ENCODE results near the gene SLC6A18.

Gene SLC6A18

DNA sequence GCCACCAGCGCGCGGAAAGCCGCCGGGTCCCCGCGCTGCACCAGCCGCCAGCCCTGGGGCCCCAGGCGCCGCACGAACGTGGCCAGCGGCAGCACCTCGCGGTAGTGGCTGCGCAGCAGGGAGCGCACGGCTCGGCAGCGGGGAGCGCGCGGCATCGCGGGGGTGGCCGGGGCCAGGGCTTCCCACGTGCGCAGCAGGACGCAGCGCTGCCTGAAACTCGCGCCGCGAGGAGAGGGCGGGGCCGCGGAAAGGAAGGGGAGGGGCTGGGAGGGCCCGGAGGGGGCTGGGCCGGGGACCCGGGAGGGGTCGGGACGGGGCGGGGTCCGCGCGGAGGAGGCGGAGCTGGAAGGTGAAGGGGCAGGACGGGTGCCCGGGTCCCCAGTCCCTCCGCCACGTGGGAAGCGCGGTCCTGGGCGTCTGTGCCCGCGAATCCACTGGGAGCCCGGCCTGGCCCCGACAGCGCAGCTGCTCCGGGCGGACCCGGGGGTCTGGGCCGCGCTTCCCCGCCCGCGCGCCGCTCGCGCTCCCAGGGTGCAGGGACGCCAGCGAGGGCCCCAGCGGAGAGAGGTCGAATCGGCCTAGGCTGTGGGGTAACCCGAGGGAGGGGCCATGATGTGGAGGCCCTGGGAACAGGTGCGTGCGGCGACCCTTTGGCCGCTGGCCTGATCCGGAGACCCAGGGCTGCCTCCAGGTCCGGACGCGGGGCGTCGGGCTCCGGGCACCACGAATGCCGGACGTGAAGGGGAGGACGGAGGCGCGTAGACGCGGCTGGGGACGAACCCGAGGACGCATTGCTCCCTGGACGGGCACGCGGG is 69.9 kb downstream of the SLC6A18 start, which contains the start of gene TERT:
TSS of gene TERT (minus strand) at position 234 of the 815 bp plus-strand sequence. CDS start at position 155, 79 bp downstream.
- DNase-seq, result peak; percentile 90

DNA sequence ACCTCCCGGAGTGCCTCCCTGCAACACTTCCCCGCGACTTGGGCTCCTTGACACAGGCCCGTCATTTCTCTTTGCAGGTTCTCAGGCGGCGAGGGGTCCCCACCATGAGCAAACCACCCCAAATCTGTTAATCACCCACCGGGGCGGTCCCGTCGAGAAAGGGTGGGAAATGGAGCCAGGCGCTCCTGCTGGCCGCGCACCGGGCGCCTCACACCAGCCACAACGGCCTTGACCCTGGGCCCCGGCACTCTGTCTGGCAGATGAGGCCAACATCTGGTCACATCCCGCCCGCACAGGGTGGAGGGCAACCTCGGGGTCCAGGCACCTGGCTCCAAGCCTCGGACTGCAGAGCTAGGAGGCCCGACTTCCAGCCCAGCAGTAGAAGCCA is 70.5 kb downstream of the SLC6A18 start:
- DNase-seq, result no peak
